HG02943 (cell line): ENCODE data around the gene GINS2.
A peak's percentile ranks its signal among the peaks of the same experiment; 100 is the strongest.

Source experiments
- ATAC-seq: cut with Tn5 transposase; IDR thresholded peaks from one replicate; pipeline ENCODE4 v1.9.1; 2021; ENCODE audit warnings: mild to moderate bottlenecking, low read depth, moderate library complexity; ENCODE audit not compliant: unreplicated experiment

GINS2 gene

GRCh38 chr16:85688586-85689284, at the start of gene GINS2:
Gene GINS2 (minus strand): TSS chr16:85688954. CDS start chr16:85688898, 56 bp downstream.
- peak; percentile 90 for ATAC-seq

GRCh38 chr16:85736921-85737320, 48.2 kb upstream of the GINS2 start:
- no peak for ATAC-seq

- ATAC-seq = no peak
These were observed 47.2 kb upstream of the GINS2 start for GRCh38 chr16:85735946-85736345.

GRCh38 chr16:85735225-85735635, 46.5 kb upstream of the GINS2 start:
- ATAC-seq = peak; percentile 81

- no peak for ATAC-seq
These were observed 45.7 kb upstream of the GINS2 start for GRCh38 chr16:85734311-85735017.

- ATAC-seq = no peak
These were observed 45.1 kb upstream of the GINS2 start for GRCh38 chr16:85733839-85734170.

GRCh38 chr16:85733155-85733838, 44.5 kb upstream of the GINS2 start:
- no peak for ATAC-seq

- no peak for ATAC-seq
These were observed 42.4 kb upstream of the GINS2 start for GRCh38 chr16:85731179-85731578.

- ATAC-seq = no peak
These were observed 41.4 kb upstream of the GINS2 start for GRCh38 chr16:85730186-85730465.

GRCh38 chr16:85729452-85730185, 40.9 kb upstream of the GINS2 start:
- no peak for ATAC-seq

GRCh38 chr16:85728879-85729278, 40.1 kb upstream of the GINS2 start:
- ATAC-seq = no peak

GRCh38 chr16:85724936-85725335, 36.2 kb upstream of the GINS2 start:
- no peak for ATAC-seq

- ATAC-seq = no peak
These were observed 35.5 kb upstream of the GINS2 start for GRCh38 chr16:85724126-85724879.

- no peak for ATAC-seq
These were observed 33.6 kb upstream of the GINS2 start for GRCh38 chr16:85722128-85722893.

- no peak for ATAC-seq
These were observed 31.5 kb upstream of the GINS2 start for GRCh38 chr16:85720302-85720637.

GRCh38 chr16:85719605-85720301, 31.0 kb upstream of the GINS2 start:
- no peak for ATAC-seq

GRCh38 chr16:85718682-85719081, 29.9 kb upstream of the GINS2 start:
- ATAC-seq = no peak

GRCh38 chr16:85718153-85718477, 29.4 kb upstream of the GINS2 start:
- ATAC-seq = no peak

- no peak for ATAC-seq
These were observed 28.8 kb upstream of the GINS2 start for GRCh38 chr16:85717393-85718152.
